Endothelial cell of hepatic sinusoid (primary cell): ENCODE measurements around the gene SFMBT1.
"Not testable (repeated sequence)": the region's sequence is repeated elsewhere in the genome, so short reads cannot be mapped to it uniquely, and the experiment has no call there.

Source experiments
- in situ Hi-C: cut with HindIII; loops from 2 replicates; pipeline ENCODE4 v1.10.0; 2017; ENCODE audit warnings: low sequenced_read_pairs

The SFMBT1 gene

GRCh38 chr3:53074366-53074696, 28.5 kb upstream of the SFMBT1 start:
- in situ Hi-C loops: no loop called here

- in situ Hi-C loops: no loop called here
These were observed 27.9 kb upstream of the SFMBT1 start for GRCh38 chr3:53073553-53074365.

- in situ Hi-C loops: no loop called here
These were observed 27.0 kb upstream of the SFMBT1 start for GRCh38 chr3:53072653-53073552.

- in situ Hi-C loops: no loop called here
These were observed 26.1 kb upstream of the SFMBT1 start for GRCh38 chr3:53071882-53072431.

- in situ Hi-C loops: no loop called here
These were observed 23.7 kb upstream of the SFMBT1 start for GRCh38 chr3:53069422-53070068.

- in situ Hi-C loops: no loop called here
These were observed 22.3 kb upstream of the SFMBT1 start for GRCh38 chr3:53068176-53068575.

- in situ Hi-C loops: no loop called here
These were observed 21.7 kb upstream of the SFMBT1 start for GRCh38 chr3:53067567-53067966.

- in situ Hi-C loops: no loop called here
These were observed 20.1 kb upstream of the SFMBT1 start for GRCh38 chr3:53065841-53066480.

- in situ Hi-C loops: no loop called here
These were observed 17.0 kb upstream of the SFMBT1 start for GRCh38 chr3:53062905-53063304.

- in situ Hi-C loops: no loop called here
These were observed 10.6 kb upstream of the SFMBT1 start for GRCh38 chr3:53056442-53056841.

- in situ Hi-C loops: not testable (repeated sequence)
These were observed 8.4 kb upstream of the SFMBT1 start for GRCh38 chr3:53054233-53054632.

- in situ Hi-C loops: no loop called here
These were observed 6.1 kb upstream of the SFMBT1 start for GRCh38 chr3:53051929-53052328.

GRCh38 chr3:53049987-53050386, 4.1 kb upstream of the SFMBT1 start:
- in situ Hi-C loops: no loop called here

GRCh38 chr3:53046171-53047170, 598 bp upstream of the SFMBT1 start:
- in situ Hi-C loops: no loop called here

- in situ Hi-C loops: no loop called here
These were observed 959 bp downstream of the SFMBT1 start for GRCh38 chr3:53044711-53045517.

- in situ Hi-C loops: no loop called here
These were observed 1.5 kb downstream of the SFMBT1 start for GRCh38 chr3:53044371-53044710.

GRCh38 chr3:53043738-53044137, 2.1 kb downstream of the SFMBT1 start:
- in situ Hi-C loops: no loop called here

GRCh38 chr3:53042651-53043050, 3.2 kb downstream of the SFMBT1 start:
- in situ Hi-C loops: no loop called here

GRCh38 chr3:53040351-53040820, 5.5 kb downstream of the SFMBT1 start:
- in situ Hi-C loops: no loop called here
